A172 (cell line): Measurements from ENCODE around the gene PKNOX2. TPM values are rescaled to one million over a fixed set of nuclear protein-coding genes. Genes with fewer than 3 reads are reported as not detected.

Source experiments
- DNase-seq: peaks from one replicate; pipeline ENCODE4 v3.0.0-alpha.2; 2015; ENCODE audit warnings: low spot score
- total RNA-seq: library from RNA; depleted of rRNA; stranded (reverse); fragments of >200 nt; shearing (Covaris generic); gene quantifications from 2 replicates; pipeline ENCODE4 v1.2.3, GENCODE V29; 2014

Gene PKNOX2
- total RNA-seq, 1 experiment from 2014 or later, result not detected

- DNase-seq, result no peak
Observed at GRCh38 chr11:125233736-125234275, 69.3 kb downstream of the PKNOX2 start.

GRCh38 chr11:125235071-125235471 is 70.5 kb downstream of the PKNOX2 start:
- no peak for DNase-seq

- no peak for DNase-seq
Observed at GRCh38 chr11:125236072-125236825, 71.7 kb downstream of the PKNOX2 start.

GRCh38 chr11:125239585-125240560 is 75.3 kb downstream of the PKNOX2 start:
- no peak for DNase-seq

GRCh38 chr11:125241104-125241503 is 76.6 kb downstream of the PKNOX2 start:
- DNase-seq, result no peak

- no peak for DNase-seq
Observed at GRCh38 chr11:125242141-125242775, 77.7 kb downstream of the PKNOX2 start.

GRCh38 chr11:125244166-125244565 is 79.6 kb downstream of the PKNOX2 start:
- DNase-seq, result no peak

GRCh38 chr11:125245299-125245698 is 80.7 kb downstream of the PKNOX2 start:
- DNase-seq, result no peak

GRCh38 chr11:125247431-125247830 is 82.9 kb downstream of the PKNOX2 start:
- DNase-seq, result no peak

GRCh38 chr11:125250318-125251213 is 86.0 kb downstream of the PKNOX2 start:
- no peak for DNase-seq

- no peak for DNase-seq
Observed at GRCh38 chr11:125251214-125251545, 86.6 kb downstream of the PKNOX2 start.

- DNase-seq, result no peak
Observed at GRCh38 chr11:125251956-125252355, 87.4 kb downstream of the PKNOX2 start.

GRCh38 chr11:125253289-125253688 is 88.7 kb downstream of the PKNOX2 start:
- DNase-seq, result no peak

- DNase-seq, result no peak
Observed at GRCh38 chr11:125253795-125254525, 89.4 kb downstream of the PKNOX2 start.

- DNase-seq, result no peak
Observed at GRCh38 chr11:125256541-125257189, 92.1 kb downstream of the PKNOX2 start.

- DNase-seq, result no peak
Observed at GRCh38 chr11:125257190-125257579, 92.6 kb downstream of the PKNOX2 start.

GRCh38 chr11:125257751-125258150 is 93.2 kb downstream of the PKNOX2 start:
- DNase-seq, result no peak

GRCh38 chr11:125258291-125259032 is 93.9 kb downstream of the PKNOX2 start:
- DNase-seq, result no peak

GRCh38 chr11:125261588-125261987 is 97.0 kb downstream of the PKNOX2 start:
- no peak for DNase-seq
